B cell (primary cell): ENCODE data around the gene GRID1. TPM values are rescaled to one million over a fixed set of nuclear protein-coding genes. Genes with fewer than 3 reads are reported as not detected.

Source experiments
- ATAC-seq: fragments of 200-7000 bp; cut with Tn5 transposase; one replicate; pipeline ENCODE4 v1.10.0; 2021; ENCODE audit warnings: low read depth, mild to moderate bottlenecking, moderate number of reproducible peaks, moderate library complexity
- CTCF ChIA-PET: fragments of 350-600 bp; sonication (Branson Sonifier 250); formaldehyde crosslinking; loops from one replicate; lab custom pipeline; 2021; ENCODE audit warnings: antibody characterized with exemption, inconsistent platforms; lab: Charles Lee
- POLR2A ChIA-PET: fragments of 350-600 bp; sonication (Branson Sonifier 250); formaldehyde crosslinking; loops from one replicate; lab custom pipeline; 2021; ENCODE audit warnings: antibody characterized with exemption; lab: Charles Lee
- DNase-seq: peaks from one replicate; pipeline ENCODE4 v3.0.0; 2013
- H2AFZ ChIP-seq: 2 replicates; pipeline ENCODE4 v1.6.1; 2012; ENCODE audit warnings: mild to moderate bottlenecking, low read depth, low read length; ENCODE audit not compliant: insufficient read depth, poor library complexity, severe bottlenecking
- H3K27ac ChIP-seq, 2 donors: 1 replicate in 1 of 2; 2 replicates in 1 of 2; pipeline ENCODE4 v1.5.1; 2012 to 2013; ENCODE audit warnings: low read length in 2 of 2, mild to moderate bottlenecking in 2 of 2, moderate library complexity in 1 of 2
- H3K27me3 ChIP-seq, 4 experiments: fragments of 200-600 bp in 1 of 4; sonication (generic) in 1 of 4; replicated peaks in 1 of 4; 1 replicate in 2 of 4; 2 replicates in 2 of 4; pipeline versions ENCODE4 v1.6.1 to v1.7.0; 2013 to 2016; ENCODE audit warnings: low read length in 3 of 4, mild to moderate bottlenecking in 2 of 4, mixed read lengths in 1 of 4, moderate library complexity in 1 of 4; ENCODE audit not compliant: insufficient read depth in 4 of 4, control insufficient read depth in 3 of 4; ENCODE audit errors: control extremely low read depth in 1 of 4
- H3K36me3 ChIP-seq, 2 experiments: replicated peaks in 1 of 2; 1 replicate in 1 of 2; 2 replicates in 1 of 2; pipeline versions ENCODE4 v1.6.1 to v1.7.1; 2013; ENCODE audit warnings: low read length in 1 of 2; ENCODE audit not compliant: insufficient read depth in 2 of 2, control insufficient read depth in 1 of 2; ENCODE audit errors: control extremely low read depth in 1 of 2, extremely low read depth in 1 of 2
- H3K4me1 ChIP-seq, 2 donors: fragments of 200-600 bp in 1 of 2; sonication (generic) in 1 of 2; 1 replicate in 1 of 2; 2 replicates in 1 of 2; pipeline versions ENCODE4 v1.5.1 to v1.6.1; 2013 to 2017; ENCODE audit warnings: low read length in 2 of 2; ENCODE audit not compliant: control insufficient read depth in 2 of 2, insufficient read depth in 2 of 2
- H3K4me2 ChIP-seq: replicated peaks from 2 replicates; pipeline ENCODE3; 2012; ENCODE audit warnings: mild to moderate bottlenecking, low read depth, low read length; ENCODE audit not compliant: poor library complexity, severe bottlenecking
- H3K4me3 ChIP-seq, 5 experiments: fragments of 200-600 bp in 1 of 5; sonication (generic) in 1 of 5; 1 replicate in 3 of 5; 2 replicates in 2 of 5; pipeline versions ENCODE4 v1.5.1 to v1.7.0; 2011 to 2016; ENCODE audit warnings: low read length in 4 of 5, mild to moderate bottlenecking in 4 of 5, low read depth in 2 of 5, control low read depth in 1 of 5, moderate library complexity in 1 of 5; ENCODE audit not compliant: insufficient read depth in 1 of 5; ENCODE audit errors: control extremely low read depth in 1 of 5, extremely low read depth in 1 of 5
- H3K79me2 ChIP-seq: fragments of 200-600 bp; sonication (generic); one replicate; pipeline ENCODE4 v1.6.0; 2016; ENCODE audit warnings: low read length; ENCODE audit not compliant: control insufficient read depth, insufficient read depth
- H3K9ac ChIP-seq: fragments of 200-600 bp; sonication (generic); 2 replicates; pipeline ENCODE4 v1.6.1; 2017; ENCODE audit warnings: mild to moderate bottlenecking, low read length, moderate library complexity
- H3K9me3 ChIP-seq, 3 donors: one replicate each; pipeline versions ENCODE4 v1.6.1 to v1.7.1; 2013; ENCODE audit warnings: low read length in 2 of 3; ENCODE audit not compliant: control insufficient read depth in 2 of 3, insufficient read depth in 1 of 3; ENCODE audit errors: control extremely low read depth in 1 of 3
- H4K20me1 ChIP-seq: 2 replicates; pipeline ENCODE4 v1.6.0; 2012; ENCODE audit warnings: mild to moderate bottlenecking, low read length; ENCODE audit not compliant: insufficient read depth, control insufficient read depth, poor library complexity, severe bottlenecking
- H3K27ac Mint-ChIP-seq: one replicate; pipeline ENCODE4 v1.8.0; 2021; ENCODE audit warnings: mixed read lengths
- H3K27me3 Mint-ChIP-seq: one replicate; pipeline ENCODE4 v1.8.0; 2021; ENCODE audit warnings: mixed read lengths
- H3K4me1 Mint-ChIP-seq: one replicate; pipeline ENCODE4 v1.8.0; 2021; ENCODE audit warnings: mixed read lengths
- H3K4me3 Mint-ChIP-seq: one replicate; pipeline ENCODE4 v1.8.0; 2021; ENCODE audit warnings: mixed read lengths
- H3K9me3 Mint-ChIP-seq: one replicate; pipeline ENCODE4 v1.8.0; 2022; ENCODE audit warnings: mixed read lengths; ENCODE audit not compliant: insufficient read depth
- EZH2 ChIP-seq: IDR thresholded peaks from 2 replicates; pipeline ENCODE4 v1.6.1; 2012; ENCODE audit warnings: borderline replicate concordance, low read depth, mild to moderate bottlenecking, moderate library complexity, low read length; ENCODE audit not compliant: insufficient read depth, poor library complexity, severe bottlenecking
- WGBS: methylation state at CpG from one replicate; pipeline ENCODE4 v1.1.5; 2013; ENCODE audit warnings: missing lambda C conversion rate; ENCODE audit not compliant: insufficient coverage; 5-methylcytosine and 5-hydroxymethylcytosine counted together
- intact Hi-C: fragments of 100-400 bp; cut with micrococcal nuclease; formaldehyde crosslinking; loops from one replicate; pipeline ENCODE4 v1.10.0; 2022
- polyA plus RNA-seq: library from polyadenylated mRNA; depleted of rRNA; stranded (reverse); fragments of >200 nt; gene quantifications from 2 replicates; pipeline ENCODE4 v1.2.3, GENCODE V29; 2012
- total RNA-seq, 2 donors: library from RNA; stranded (reverse); fragments of 120-200 nt in 1 of 2; gene quantifications; 1 replicate in 1 of 2; 2 replicates in 1 of 2; pipeline versions ENCODE4 v1.2.3 to v1.2.4, GENCODE V29; 2013 to 2022
- TF ChIP-seq, protein P1 (sequence below): fragments of 200-600 bp; IDR thresholded peaks from one replicate; pipeline ENCODE4 v1.8.0; 2022; ENCODE audit warnings: antibody characterized with exemption, mild to moderate bottlenecking

Gene GRID1
- total and polyA plus RNA-seq, 2 donors (not counting 1 experiment from before 2014, with no cell fraction given), result not detected

DNA sequence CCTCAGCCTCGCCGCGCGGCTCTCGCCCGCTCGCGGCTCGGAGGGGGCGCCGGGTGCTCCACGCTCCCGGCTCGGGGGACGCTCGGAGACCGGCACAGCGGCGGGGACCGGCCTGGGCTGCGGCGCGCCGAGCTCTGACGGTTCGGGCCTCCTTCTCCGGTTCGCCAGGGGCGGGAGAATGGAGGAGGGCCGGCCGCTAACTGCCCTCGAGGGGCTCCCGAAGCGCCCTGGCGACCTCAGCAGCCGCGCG lies 232 bp upstream of the GRID1 start:
- intact Hi-C loops, result no loop called here
- H3K4me1 Mint-ChIP-seq, result peaks cover 26% of the 10 kb centered on the region
- TF ChIP-seq EZH2, result no peak
- TF ChIP-seq, protein P1, sequence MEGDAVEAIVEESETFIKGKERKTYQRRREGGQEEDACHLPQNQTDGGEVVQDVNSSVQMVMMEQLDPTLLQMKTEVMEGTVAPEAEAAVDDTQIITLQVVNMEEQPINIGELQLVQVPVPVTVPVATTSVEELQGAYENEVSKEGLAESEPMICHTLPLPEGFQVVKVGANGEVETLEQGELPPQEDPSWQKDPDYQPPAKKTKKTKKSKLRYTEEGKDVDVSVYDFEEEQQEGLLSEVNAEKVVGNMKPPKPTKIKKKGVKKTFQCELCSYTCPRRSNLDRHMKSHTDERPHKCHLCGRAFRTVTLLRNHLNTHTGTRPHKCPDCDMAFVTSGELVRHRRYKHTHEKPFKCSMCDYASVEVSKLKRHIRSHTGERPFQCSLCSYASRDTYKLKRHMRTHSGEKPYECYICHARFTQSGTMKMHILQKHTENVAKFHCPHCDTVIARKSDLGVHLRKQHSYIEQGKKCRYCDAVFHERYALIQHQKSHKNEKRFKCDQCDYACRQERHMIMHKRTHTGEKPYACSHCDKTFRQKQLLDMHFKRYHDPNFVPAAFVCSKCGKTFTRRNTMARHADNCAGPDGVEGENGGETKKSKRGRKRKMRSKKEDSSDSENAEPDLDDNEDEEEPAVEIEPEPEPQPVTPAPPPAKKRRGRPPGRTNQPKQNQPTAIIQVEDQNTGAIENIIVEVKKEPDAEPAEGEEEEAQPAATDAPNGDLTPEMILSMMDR, result no peak
- peak overlapping the region; percentile 82 for H3K4me2 ChIP-seq
- peaks cover 0 to 3% (median 0%) of the 10 kb centered on the region in 3 donors for H3K9me3 ChIP-seq
- POLR2A ChIA-PET, result no interaction called here
- H3K9ac ChIP-seq, result peak overlapping the region; percentile 55
- no peaks in the 10 kb centered on the region for H3K79me2 ChIP-seq
- no peaks in the 10 kb centered on the region for H3K36me3 ChIP-seq
- no peak overlapping the region for H3K27ac Mint-ChIP-seq
- CTCF ChIA-PET, result interaction anchor here (1.0 kb wide), 1 partner anchor 11 kb away, joined by 3 read pairs; no protein-coding TSS in a partner anchor
- no peaks in the 10 kb centered on the region for H3K9me3 Mint-ChIP-seq
- peaks cover 0 to 78% (median 28%) of the 10 kb centered on the region in 4 experiments for H3K27me3 ChIP-seq
- no peaks in the 10 kb centered on the region for H4K20me1 ChIP-seq
- H3K4me3 ChIP-seq, result peak overlapping the region in 4 of 5 experiments; percentile 17 to 49 (median 40)
- no peak overlapping the region for H3K4me3 Mint-ChIP-seq
- H3K27ac ChIP-seq, result no peak overlapping the region
- 2% methylated on average over 38 of the region's 38 CpGs for WGBS
- peaks cover 28 to 35% of the 10 kb centered on the region in 2 donors for H3K4me1 ChIP-seq
- peak overlapping the region; percentile 62 for H2AFZ ChIP-seq
- peak; percentile 30 for DNase-seq
- ATAC-seq, result peak; percentile 32
- H3K27me3 Mint-ChIP-seq, result peaks cover 57% of the 10 kb centered on the region

GRCh38 chr10:86365346-86366032 lies 1.1 kb downstream of the GRID1 start:
- no peak overlapping the region for H3K27ac ChIP-seq
- peak overlapping the region in 1 of 5 experiments; percentile 16 for H3K4me3 ChIP-seq
- ChIA-PET CTCF (interaction anchor here (0.9 kb wide), 1 partner anchor 122 kb away, joined by 3 read pairs; no protein-coding TSS in a partner anchor), POLR2A (no interaction called here)
- peak overlapping the region; percentile 82 for H3K4me2 ChIP-seq
- peak; percentile 37 for DNase-seq
- no peaks in the 10 kb centered on the region for H3K36me3 ChIP-seq
- Mint-ChIP-seq H3K27me3 (peaks cover 60% of the 10 kb centered on the region), H3K4me1 (peaks cover 32% of the 10 kb centered on the region), H3K27ac (no peak overlapping the region), H3K4me3 (peak overlapping the region; percentile 78), H3K9me3 (no peaks in the 10 kb centered on the region)
- TF ChIP-seq, protein P1, result no peak
- TF ChIP-seq EZH2, result no peak
- WGBS, result 5% methylated on average over 46 of the region's 47 CpGs
- intact Hi-C loops, result no loop called here
- peak overlapping the region; percentile 28 for H2AFZ ChIP-seq
- no peak overlapping the region for H3K9ac ChIP-seq
- peaks cover 28 to 35% of the 10 kb centered on the region in 2 donors for H3K4me1 ChIP-seq
- peaks cover 0 to 70% (median 28%) of the 10 kb centered on the region in 4 experiments for H3K27me3 ChIP-seq
- no peaks in the 10 kb centered on the region for H4K20me1 ChIP-seq
- no peak for ATAC-seq
- no peaks in the 10 kb centered on the region for H3K79me2 ChIP-seq
- H3K9me3 ChIP-seq, result peaks cover 0 to 3% (median 0%) of the 10 kb centered on the region in 3 donors
